Loucy (cell line): Measurements from ENCODE around the gene HTR2A.

Experiments used
- H2AFZ ChIP-seq: fragments of 200-600 bp; sonication (generic); 2 replicates; pipeline ENCODE4 v1.6.0; 2016; ENCODE audit warnings: antibody characterized with exemption, mild to moderate bottlenecking, low read length, moderate library complexity
- H3F3A ChIP-seq: fragments of 200-600 bp; 2 replicates; pipeline ENCODE4 v1.6.0; 2016; ENCODE audit warnings: antibody characterized with exemption, low read depth, mild to moderate bottlenecking
- H3K27me3 ChIP-seq: fragments of 200-600 bp; sonication (generic); 2 replicates; pipeline ENCODE4 v1.6.1; 2014; ENCODE audit warnings: low read length, mild to moderate bottlenecking; ENCODE audit not compliant: insufficient read depth, poor library complexity, severe bottlenecking
- H3K36me3 ChIP-seq: fragments of 200-600 bp; sonication (generic); 2 replicates; pipeline ENCODE4 v1.6.1; 2016; ENCODE audit warnings: low read length; ENCODE audit not compliant: insufficient read depth
- H3K4me1 ChIP-seq: fragments of 200-600 bp; sonication (generic); 2 replicates; pipeline ENCODE4 v1.5.1; 2014; ENCODE audit warnings: low read length, mild to moderate bottlenecking; ENCODE audit not compliant: insufficient read depth, poor library complexity, severe bottlenecking
- H3K4me2 ChIP-seq: fragments of 200-600 bp; sonication (generic); 2 replicates; pipeline ENCODE4 v1.6.0; 2014; ENCODE audit warnings: antibody characterized with exemption, low read length, low read depth, mild to moderate bottlenecking; ENCODE audit not compliant: poor library complexity, severe bottlenecking
- H3K4me3 ChIP-seq: fragments of 200-600 bp; sonication (generic); 2 replicates; pipeline ENCODE4 v1.5.1; 2014; ENCODE audit warnings: low read length, mild to moderate bottlenecking, mixed read lengths; ENCODE audit not compliant: poor library complexity, severe bottlenecking
- H3K79me2 ChIP-seq: fragments of 200-600 bp; sonication (generic); 2 replicates; pipeline ENCODE4 v1.6.1; 2014; ENCODE audit warnings: low read length; ENCODE audit not compliant: insufficient read depth
- H3K9ac ChIP-seq: fragments of 200-600 bp; sonication (generic); 2 replicates; pipeline ENCODE4 v1.6.0; 2014; ENCODE audit warnings: mild to moderate bottlenecking, low read depth, low read length, moderate library complexity; ENCODE audit not compliant: poor library complexity, severe bottlenecking
- H3K9me2 ChIP-seq: fragments of 200-600 bp; sonication (generic); replicated peaks from 2 replicates; pipeline ENCODE4 v1.6.1; 2016; ENCODE audit warnings: low read depth, low read length, mixed read lengths
- H3K9me3 ChIP-seq: fragments of 200-600 bp; sonication (generic); 2 replicates; pipeline ENCODE4 v1.6.1; 2014; ENCODE audit warnings: mild to moderate bottlenecking, antibody characterized with exemption, low read length, low read depth; ENCODE audit not compliant: insufficient read depth
- H4K20me1 ChIP-seq: fragments of 200-600 bp; sonication (generic); 2 replicates; pipeline ENCODE4 v1.6.0; 2014; ENCODE audit warnings: antibody characterized with exemption, low read length, mild to moderate bottlenecking; ENCODE audit not compliant: insufficient read depth, poor library complexity, severe bottlenecking
- EZH2phosphoT487 ChIP-seq: fragments of 200-600 bp; IDR thresholded peaks from 2 replicates; pipeline ENCODE4 v1.6.1; 2018; ENCODE audit warnings: antibody characterized with exemption, mild to moderate bottlenecking, moderate library complexity, borderline replicate concordance
- TF ChIP-seq, protein P1 (sequence below): fragments of 200-600 bp; sonication (generic); conservative IDR thresholded peaks from 2 replicates; pipeline ENCODE4 v1.5.1; 2014; ENCODE audit warnings: mild to moderate bottlenecking, antibody characterized with exemption, low read length

HTR2A gene

DNA sequence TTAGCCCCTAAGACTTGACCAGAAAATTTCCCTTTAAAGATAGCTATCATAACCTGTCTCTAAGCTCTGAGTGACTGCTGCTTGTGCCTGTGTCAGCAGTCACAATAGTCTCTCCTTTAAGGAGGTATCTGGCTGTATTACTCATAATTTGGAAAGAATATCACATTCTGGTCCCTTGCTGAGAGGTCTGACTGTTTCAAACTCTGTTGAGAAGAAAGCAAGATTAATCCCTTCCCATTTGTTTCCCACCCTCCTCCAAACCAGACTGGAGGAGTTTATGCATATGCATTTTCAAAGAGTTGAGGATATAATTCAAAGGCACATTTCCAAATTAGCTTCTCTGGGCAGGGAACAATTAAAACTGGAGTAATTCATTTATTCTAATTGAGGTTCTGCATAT, 2.3 kb downstream of the HTR2A start:
- Histone ChIP-seq H3K9ac (peak overlapping the region; percentile 62), H3K36me3 (no peaks in the 10 kb centered on the region), H2AFZ (peak overlapping the region; percentile 97), H3F3A (no peaks in the 10 kb centered on the region), H3K4me1 (peaks cover 11% of the 10 kb centered on the region), H3K9me3 (no peaks in the 10 kb centered on the region), H3K9me2 (no peaks in the 10 kb centered on the region), H3K4me2 (peak overlapping the region; percentile 82), H3K4me3 (peak overlapping the region; percentile 79), H3K27me3 (no peaks in the 10 kb centered on the region), H4K20me1 (no peaks in the 10 kb centered on the region), H3K79me2 (no peaks in the 10 kb centered on the region)
- no peak for TF ChIP-seq EZH2phosphoT487
- TF ChIP-seq, protein P1, sequence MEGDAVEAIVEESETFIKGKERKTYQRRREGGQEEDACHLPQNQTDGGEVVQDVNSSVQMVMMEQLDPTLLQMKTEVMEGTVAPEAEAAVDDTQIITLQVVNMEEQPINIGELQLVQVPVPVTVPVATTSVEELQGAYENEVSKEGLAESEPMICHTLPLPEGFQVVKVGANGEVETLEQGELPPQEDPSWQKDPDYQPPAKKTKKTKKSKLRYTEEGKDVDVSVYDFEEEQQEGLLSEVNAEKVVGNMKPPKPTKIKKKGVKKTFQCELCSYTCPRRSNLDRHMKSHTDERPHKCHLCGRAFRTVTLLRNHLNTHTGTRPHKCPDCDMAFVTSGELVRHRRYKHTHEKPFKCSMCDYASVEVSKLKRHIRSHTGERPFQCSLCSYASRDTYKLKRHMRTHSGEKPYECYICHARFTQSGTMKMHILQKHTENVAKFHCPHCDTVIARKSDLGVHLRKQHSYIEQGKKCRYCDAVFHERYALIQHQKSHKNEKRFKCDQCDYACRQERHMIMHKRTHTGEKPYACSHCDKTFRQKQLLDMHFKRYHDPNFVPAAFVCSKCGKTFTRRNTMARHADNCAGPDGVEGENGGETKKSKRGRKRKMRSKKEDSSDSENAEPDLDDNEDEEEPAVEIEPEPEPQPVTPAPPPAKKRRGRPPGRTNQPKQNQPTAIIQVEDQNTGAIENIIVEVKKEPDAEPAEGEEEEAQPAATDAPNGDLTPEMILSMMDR = no peak

DNA sequence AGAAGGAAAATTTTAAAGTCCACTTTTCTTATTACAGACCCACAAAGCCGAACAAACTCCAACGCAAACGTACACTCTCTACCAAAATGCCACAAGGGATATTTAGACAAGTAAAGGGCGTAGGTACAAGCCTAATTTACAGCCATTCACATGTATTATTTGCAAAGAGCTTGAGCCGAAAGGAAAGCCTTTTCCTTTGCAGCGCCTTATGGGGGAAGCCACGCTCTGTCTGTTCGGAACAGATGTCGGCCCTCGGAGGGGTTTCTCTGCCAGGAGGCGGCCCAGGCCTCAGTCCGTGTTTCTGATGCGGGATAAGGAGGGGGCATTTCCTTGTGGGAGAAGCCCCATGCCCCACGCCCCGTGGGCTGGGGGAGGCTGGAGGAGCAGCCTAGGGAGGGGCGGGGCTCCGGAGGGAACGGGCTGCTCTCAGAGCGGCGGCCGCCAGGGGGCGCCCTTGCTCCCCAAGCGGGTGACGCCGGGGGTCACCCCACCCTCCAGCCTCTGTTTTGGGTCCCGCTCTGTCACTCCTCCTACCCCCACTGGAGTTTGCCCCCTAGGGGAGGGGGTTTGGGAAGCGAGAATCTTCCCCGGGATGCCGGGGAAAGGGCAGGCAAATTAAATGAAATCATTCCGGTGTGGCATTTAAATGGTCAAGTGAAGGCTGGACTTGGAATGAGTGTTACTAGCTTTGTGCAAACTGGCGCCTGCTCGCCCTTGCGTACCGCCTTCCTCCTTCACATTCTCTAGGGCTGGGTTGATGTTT, 2.9 kb downstream of the HTR2A start:
- TF ChIP-seq, protein P1 = peak; percentile 95
- no peak for TF ChIP-seq EZH2phosphoT487
- Histone ChIP-seq H3K4me1 (peaks cover 11% of the 10 kb centered on the region), H3K36me3 (no peaks in the 10 kb centered on the region), H2AFZ (peak overlapping the region; percentile 97), H3K27me3 (no peaks in the 10 kb centered on the region), H4K20me1 (no peaks in the 10 kb centered on the region), H3F3A (no peaks in the 10 kb centered on the region), H3K79me2 (no peaks in the 10 kb centered on the region), H3K9me3 (no peaks in the 10 kb centered on the region), H3K4me2 (peak overlapping the region; percentile 82), H3K9me2 (no peaks in the 10 kb centered on the region), H3K9ac (peak overlapping the region; percentile 62), H3K4me3 (peak overlapping the region; percentile 79)

DNA sequence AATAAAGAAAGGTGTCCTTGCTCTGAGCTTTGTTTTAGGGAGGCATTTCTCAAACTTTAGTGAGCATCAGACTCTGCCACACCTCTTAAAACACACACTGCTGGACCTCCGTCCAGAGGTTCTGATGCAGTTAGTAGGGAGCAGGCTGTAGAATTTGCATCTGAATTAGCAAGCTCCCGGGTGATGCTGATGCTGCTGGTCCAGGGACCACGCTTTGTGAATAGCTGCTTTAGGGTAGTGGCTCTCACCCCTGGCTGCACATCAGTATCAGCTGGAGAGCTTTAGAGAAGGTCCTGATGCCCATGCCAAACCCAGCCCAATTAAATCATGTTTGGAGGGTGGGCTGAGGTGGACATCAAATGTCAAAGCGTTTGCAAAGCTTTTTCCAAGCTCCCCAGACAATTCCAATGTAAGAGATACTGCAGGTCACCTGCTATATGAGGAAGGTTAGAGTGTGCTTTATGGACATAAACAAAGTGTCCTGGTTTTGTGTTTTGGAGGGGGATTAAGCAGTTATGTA, 3.6 kb downstream of the HTR2A start:
- no peaks in the 10 kb centered on the region for H4K20me1 ChIP-seq
- H3K9ac ChIP-seq = peak overlapping the region; percentile 62
- peak overlapping the region; percentile 79 for H3K4me3 ChIP-seq
- H3K27me3 ChIP-seq = no peaks in the 10 kb centered on the region
- no peaks in the 10 kb centered on the region for H3F3A ChIP-seq
- H2AFZ ChIP-seq = peak overlapping the region; percentile 97
- no peaks in the 10 kb centered on the region for H3K9me3 ChIP-seq
- TF ChIP-seq, protein P1 = no peak
- no peak for TF ChIP-seq EZH2phosphoT487
- peaks cover 11% of the 10 kb centered on the region for H3K4me1 ChIP-seq
- H3K79me2 ChIP-seq = no peaks in the 10 kb centered on the region
- H3K36me3 ChIP-seq = no peaks in the 10 kb centered on the region
- H3K4me2 ChIP-seq = peak overlapping the region; percentile 82
- no peaks in the 10 kb centered on the region for H3K9me2 ChIP-seq
